Activated naive CD8-positive, alpha-beta T cell treated with anti-CD3 and anti-CD28 coated beads for 36 hours (primary cell): ENCODE measurements around the gene STARD8. TPM values are rescaled to one million over a fixed set of nuclear protein-coding genes. Genes with fewer than 3 reads are reported as not detected.
"Not testable (repeated sequence)": the region's sequence is repeated elsewhere in the genome, so short reads cannot be mapped to it uniquely, and the experiment has no call there.

Experiments
- DNase-seq: peaks from one replicate; pipeline ENCODE4 v3.0.0; 2021
- H3K27ac Mint-ChIP-seq: one replicate; pipeline ENCODE4 v1.8.0; 2022; ENCODE audit warnings: mild to moderate bottlenecking, moderate library complexity, mixed read lengths
- H3K27me3 Mint-ChIP-seq: one replicate; pipeline ENCODE4 v1.8.0; 2022; ENCODE audit warnings: mild to moderate bottlenecking, mixed read lengths
- H3K36me3 Mint-ChIP-seq: one replicate; pipeline ENCODE4 v1.8.0; 2021; ENCODE audit warnings: mild to moderate bottlenecking, mixed read lengths
- H3K4me1 Mint-ChIP-seq: one replicate; pipeline ENCODE4 v1.8.0; 2021; ENCODE audit warnings: mixed read lengths
- H3K4me3 Mint-ChIP-seq: one replicate; pipeline ENCODE4 v1.8.0; 2022; ENCODE audit warnings: mild to moderate bottlenecking, moderate library complexity, mixed read lengths
- H3K9me3 Mint-ChIP-seq: one replicate; pipeline ENCODE4 v1.8.0; 2022; ENCODE audit warnings: mixed read lengths
- total RNA-seq, 2 experiments: library from RNA; stranded (reverse); gene quantifications; one replicate each; pipeline ENCODE4 v1.2.3, GENCODE V29; 2021

Gene STARD8
- total RNA-seq, 2 experiments from 2014 or later, result 0.31 to 0.50 TPM

- no peak for DNase-seq
- H3K27ac Mint-ChIP-seq, result no peak overlapping the region
- H3K4me3 Mint-ChIP-seq, result no peak overlapping the region
- H3K4me1 Mint-ChIP-seq, result no peaks in the 10 kb centered on the region
- no peaks in the 10 kb centered on the region for H3K36me3 Mint-ChIP-seq
- H3K27me3 Mint-ChIP-seq, result no peaks in the 10 kb centered on the region
- H3K9me3 Mint-ChIP-seq, result no peaks in the 10 kb centered on the region
Observed at GRCh38 chrX:68650491-68650890, 3.0 kb downstream of the STARD8 start.

- DNase-seq, result no peak
- Mint-ChIP-seq H3K4me3 (no peak overlapping the region), H3K36me3 (no peaks in the 10 kb centered on the region), H3K27me3 (no peaks in the 10 kb centered on the region), H3K4me1 (no peaks in the 10 kb centered on the region), H3K9me3 (no peaks in the 10 kb centered on the region), H3K27ac (no peak overlapping the region)
Observed at GRCh38 chrX:68651110-68651509, 3.6 kb downstream of the STARD8 start.

DNA sequence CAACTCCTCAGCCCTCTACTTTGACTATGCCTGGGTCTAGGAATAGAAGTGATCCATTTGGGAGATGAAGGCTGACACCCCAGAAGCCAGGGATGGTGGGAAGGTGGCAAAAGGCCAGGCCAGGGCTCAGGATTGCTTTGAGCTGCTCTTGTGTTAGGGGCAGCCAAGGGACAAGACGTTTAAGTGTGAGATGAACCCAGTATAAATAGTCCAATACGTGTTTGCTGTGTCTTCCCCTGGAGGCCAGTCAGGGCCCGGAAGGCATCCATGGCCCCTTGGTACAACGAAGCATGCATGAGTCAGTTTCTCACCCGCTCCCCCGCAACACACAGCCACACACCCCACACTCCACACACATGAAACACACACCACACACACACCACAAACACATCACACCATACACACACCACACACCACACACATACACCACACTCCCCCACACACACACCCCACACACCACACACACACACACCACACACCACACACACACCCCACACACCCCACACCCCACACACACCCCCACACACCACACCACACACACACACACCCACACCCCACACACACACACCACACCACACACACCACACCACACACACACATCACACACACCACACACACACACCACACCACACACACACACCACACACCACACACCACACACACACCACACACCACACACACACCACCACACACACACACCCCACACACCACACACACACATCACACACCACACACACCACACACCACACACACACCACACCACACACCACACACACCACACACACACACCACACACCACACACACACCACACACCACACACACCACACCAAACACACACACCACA is 5.1 kb downstream of the STARD8 start:
- no peak overlapping the region for H3K27ac Mint-ChIP-seq
- no peaks in the 10 kb centered on the region for H3K9me3 Mint-ChIP-seq
- no peaks in the 10 kb centered on the region for H3K36me3 Mint-ChIP-seq
- no peaks in the 10 kb centered on the region for H3K27me3 Mint-ChIP-seq
- H3K4me3 Mint-ChIP-seq, result no peak overlapping the region
- no peak for DNase-seq
- no peaks in the 10 kb centered on the region for H3K4me1 Mint-ChIP-seq

DNA sequence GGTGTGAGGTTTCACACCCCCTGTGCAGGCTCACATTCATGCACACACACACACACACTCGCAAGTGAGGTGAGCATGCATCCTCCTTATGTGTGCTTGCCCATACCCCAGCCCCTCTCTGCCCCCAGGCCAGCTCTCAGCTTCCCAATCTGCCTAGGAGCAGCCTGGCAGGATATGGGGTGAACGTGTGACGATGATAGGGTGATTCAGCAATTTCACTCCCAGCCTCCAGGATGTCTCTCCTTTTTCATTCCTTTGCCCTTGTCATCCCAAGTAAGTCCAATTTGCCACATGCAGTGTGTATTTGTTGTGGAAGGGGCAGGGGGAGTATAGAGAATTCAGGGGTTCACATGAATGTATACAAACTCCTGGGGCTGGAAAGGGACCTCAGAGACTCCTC is 7.2 kb downstream of the STARD8 start:
- Mint-ChIP-seq H3K4me1 (no peaks in the 10 kb centered on the region), H3K27me3 (no peaks in the 10 kb centered on the region)

DNA sequence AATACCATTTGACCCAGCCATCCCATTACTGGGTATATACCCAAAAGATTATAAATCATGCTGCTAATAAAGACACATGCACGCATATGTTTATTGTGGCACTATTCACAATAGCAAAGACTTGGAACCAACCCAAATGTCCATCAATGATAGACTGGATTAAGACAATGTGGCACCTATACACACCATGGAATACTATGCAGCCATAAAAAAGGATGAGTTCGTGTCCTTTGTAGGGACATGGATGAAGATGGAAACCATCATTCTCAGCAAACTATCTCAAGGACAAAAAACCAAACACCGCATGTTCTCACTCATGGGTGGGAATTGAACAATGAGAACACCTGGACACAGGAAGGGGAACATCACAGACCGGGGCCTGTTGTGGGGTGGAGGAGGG is 9.0 kb downstream of the STARD8 start:
- not testable (repeated sequence) for DNase-seq, H3K4me1 Mint-ChIP-seq, H3K9me3 Mint-ChIP-seq, H3K36me3 Mint-ChIP-seq, H3K27ac Mint-ChIP-seq, H3K4me3 Mint-ChIP-seq, H3K27me3 Mint-ChIP-seq

More for the DNA sequence above, 7.2 kb downstream of the STARD8 start:
- no peaks in the 10 kb centered on the region for H3K36me3 Mint-ChIP-seq
- DNase-seq, result no peak
- no peaks in the 10 kb centered on the region for H3K9me3 Mint-ChIP-seq
- no peak overlapping the region for H3K4me3 Mint-ChIP-seq
- no peak overlapping the region for H3K27ac Mint-ChIP-seq

DNA sequence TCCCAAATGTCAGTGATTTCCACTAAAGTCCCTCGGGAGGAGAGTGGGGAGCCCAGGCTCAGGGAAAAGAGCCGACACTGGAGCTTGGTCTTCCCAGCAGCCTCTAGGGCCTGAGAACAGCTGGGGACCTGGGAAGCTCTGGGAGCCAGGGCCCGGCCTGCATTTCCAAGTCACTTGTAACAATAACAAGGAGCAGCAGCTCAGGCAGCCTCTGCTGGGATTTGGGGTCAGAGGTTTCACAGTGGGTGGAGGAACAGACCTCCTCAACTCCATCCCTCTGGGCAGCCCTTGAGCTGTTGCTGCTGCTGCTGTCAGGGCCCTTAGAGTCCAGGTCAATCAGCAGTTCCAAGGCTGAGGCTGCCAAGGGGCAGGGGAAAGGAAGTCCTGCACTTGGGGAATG is 11.1 kb downstream of the STARD8 start:
- DNase-seq, result no peak
- no peak overlapping the region for H3K27ac Mint-ChIP-seq
- no peaks in the 10 kb centered on the region for H3K9me3 Mint-ChIP-seq
- peaks cover 4% of the 10 kb centered on the region for H3K27me3 Mint-ChIP-seq
- H3K4me3 Mint-ChIP-seq, result no peak overlapping the region
- no peaks in the 10 kb centered on the region for H3K4me1 Mint-ChIP-seq
- H3K36me3 Mint-ChIP-seq, result no peaks in the 10 kb centered on the region

GRCh38 chrX:68659385-68659784 is 11.9 kb downstream of the STARD8 start:
- H3K27ac Mint-ChIP-seq, result no peak overlapping the region
- no peaks in the 10 kb centered on the region for H3K9me3 Mint-ChIP-seq
- no peaks in the 10 kb centered on the region for H3K4me1 Mint-ChIP-seq
- H3K4me3 Mint-ChIP-seq, result no peak overlapping the region
- DNase-seq, result no peak
- H3K27me3 Mint-ChIP-seq, result peaks cover 4% of the 10 kb centered on the region
- no peaks in the 10 kb centered on the region for H3K36me3 Mint-ChIP-seq

- Mint-ChIP-seq H3K9me3 (no peaks in the 10 kb centered on the region), H3K27me3 (peaks cover 4% of the 10 kb centered on the region), H3K4me3 (no peak overlapping the region), H3K27ac (no peak overlapping the region), H3K4me1 (no peaks in the 10 kb centered on the region), H3K36me3 (no peaks in the 10 kb centered on the region)
- DNase-seq, result no peak
Observed at GRCh38 chrX:68659786-68660185, 12.3 kb downstream of the STARD8 start.

DNA sequence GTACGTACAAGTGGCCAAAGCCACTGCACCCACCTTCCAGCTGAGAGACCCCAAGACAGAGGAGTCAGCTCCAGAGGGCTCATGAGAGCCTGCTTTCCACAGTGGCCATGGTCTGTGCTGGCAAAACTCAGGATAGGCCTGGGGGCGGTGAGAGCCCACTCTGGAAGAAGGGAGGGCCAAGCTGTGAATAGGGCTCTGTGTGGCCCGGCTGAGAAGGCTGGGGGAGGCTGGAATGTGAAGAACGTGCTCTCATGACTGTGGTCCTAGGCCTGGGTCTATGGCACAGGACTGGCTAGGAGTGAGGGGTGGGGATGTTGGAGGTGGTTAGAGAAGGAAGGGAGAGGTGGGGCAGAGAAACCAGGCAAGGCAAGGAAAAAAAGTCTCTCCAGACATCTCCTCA is 13.3 kb downstream of the STARD8 start:
- Mint-ChIP-seq H3K36me3 (no peaks in the 10 kb centered on the region), H3K4me1 (no peaks in the 10 kb centered on the region), H3K9me3 (no peaks in the 10 kb centered on the region), H3K27ac (no peak overlapping the region), H3K27me3 (peaks cover 4% of the 10 kb centered on the region), H3K4me3 (no peak overlapping the region)
- DNase-seq, result no peak

GRCh38 chrX:68665502-68665901 is 18.0 kb downstream of the STARD8 start:
- DNase-seq, result no peak
- Mint-ChIP-seq H3K27ac (no peak overlapping the region), H3K4me3 (no peak overlapping the region), H3K4me1 (no peaks in the 10 kb centered on the region), H3K27me3 (peaks cover 4% of the 10 kb centered on the region), H3K9me3 (no peaks in the 10 kb centered on the region), H3K36me3 (no peaks in the 10 kb centered on the region)

- no peak for DNase-seq
- H3K27ac Mint-ChIP-seq, result no peak overlapping the region
- no peaks in the 10 kb centered on the region for H3K36me3 Mint-ChIP-seq
- peaks cover 4% of the 10 kb centered on the region for H3K27me3 Mint-ChIP-seq
- no peaks in the 10 kb centered on the region for H3K4me1 Mint-ChIP-seq
- H3K9me3 Mint-ChIP-seq, result no peaks in the 10 kb centered on the region
- H3K4me3 Mint-ChIP-seq, result no peak overlapping the region
Observed at GRCh38 chrX:68666580-68666979, 19.1 kb downstream of the STARD8 start.

- Mint-ChIP-seq H3K9me3 (no peaks in the 10 kb centered on the region), H3K27me3 (no peaks in the 10 kb centered on the region), H3K4me1 (no peaks in the 10 kb centered on the region), H3K4me3 (no peak overlapping the region), H3K36me3 (no peaks in the 10 kb centered on the region), H3K27ac (no peak overlapping the region)
- no peak for DNase-seq
Observed at GRCh38 chrX:68669094-68669860, 21.8 kb downstream of the STARD8 start.

DNA sequence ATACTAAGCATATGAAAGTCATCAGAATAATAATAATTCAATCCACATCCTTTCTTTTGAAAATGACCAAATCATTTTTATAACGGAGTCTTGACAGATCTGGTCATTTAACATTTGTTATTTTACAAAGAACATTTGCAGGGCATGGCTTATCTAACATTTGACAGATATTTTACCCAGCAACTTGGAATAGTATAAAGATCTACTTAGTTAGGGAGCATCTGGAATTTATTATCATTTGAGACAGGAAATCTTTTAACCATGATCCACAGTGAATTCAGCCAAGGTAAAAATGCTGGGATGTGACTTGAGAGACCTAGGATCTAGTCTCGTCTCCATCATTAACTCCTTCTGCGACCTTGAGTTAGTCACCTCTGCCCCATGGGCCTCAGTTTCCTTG is 22.4 kb downstream of the STARD8 start:
- Mint-ChIP-seq H3K27ac (no peak overlapping the region), H3K36me3 (no peaks in the 10 kb centered on the region), H3K9me3 (no peaks in the 10 kb centered on the region), H3K4me1 (no peaks in the 10 kb centered on the region), H3K27me3 (no peaks in the 10 kb centered on the region), H3K4me3 (no peak overlapping the region)
- no peak for DNase-seq

DNA sequence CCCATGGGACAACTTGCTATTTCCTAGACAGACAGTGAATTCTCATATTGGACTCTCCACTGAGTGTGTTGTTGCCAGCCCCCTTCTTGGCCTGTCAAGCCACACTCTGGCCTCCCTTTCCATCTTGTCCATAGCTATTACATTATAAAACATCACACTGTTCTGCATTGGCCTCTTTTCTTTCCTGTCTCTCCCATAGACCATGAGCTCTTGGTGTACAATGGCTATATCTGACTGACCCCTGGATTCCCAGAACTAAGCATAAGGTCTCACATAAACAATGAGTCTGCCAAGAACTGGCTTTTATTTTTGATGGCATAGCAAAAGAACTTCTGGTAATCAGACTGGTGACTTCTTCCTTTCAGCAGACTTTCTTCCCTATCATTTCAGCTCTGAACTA is 23.8 kb downstream of the STARD8 start:
- no peaks in the 10 kb centered on the region for H3K4me1 Mint-ChIP-seq
- H3K27ac Mint-ChIP-seq, result no peak overlapping the region
- no peak for DNase-seq
- H3K4me3 Mint-ChIP-seq, result no peak overlapping the region
- no peaks in the 10 kb centered on the region for H3K27me3 Mint-ChIP-seq
- no peaks in the 10 kb centered on the region for H3K9me3 Mint-ChIP-seq
- no peaks in the 10 kb centered on the region for H3K36me3 Mint-ChIP-seq

DNA sequence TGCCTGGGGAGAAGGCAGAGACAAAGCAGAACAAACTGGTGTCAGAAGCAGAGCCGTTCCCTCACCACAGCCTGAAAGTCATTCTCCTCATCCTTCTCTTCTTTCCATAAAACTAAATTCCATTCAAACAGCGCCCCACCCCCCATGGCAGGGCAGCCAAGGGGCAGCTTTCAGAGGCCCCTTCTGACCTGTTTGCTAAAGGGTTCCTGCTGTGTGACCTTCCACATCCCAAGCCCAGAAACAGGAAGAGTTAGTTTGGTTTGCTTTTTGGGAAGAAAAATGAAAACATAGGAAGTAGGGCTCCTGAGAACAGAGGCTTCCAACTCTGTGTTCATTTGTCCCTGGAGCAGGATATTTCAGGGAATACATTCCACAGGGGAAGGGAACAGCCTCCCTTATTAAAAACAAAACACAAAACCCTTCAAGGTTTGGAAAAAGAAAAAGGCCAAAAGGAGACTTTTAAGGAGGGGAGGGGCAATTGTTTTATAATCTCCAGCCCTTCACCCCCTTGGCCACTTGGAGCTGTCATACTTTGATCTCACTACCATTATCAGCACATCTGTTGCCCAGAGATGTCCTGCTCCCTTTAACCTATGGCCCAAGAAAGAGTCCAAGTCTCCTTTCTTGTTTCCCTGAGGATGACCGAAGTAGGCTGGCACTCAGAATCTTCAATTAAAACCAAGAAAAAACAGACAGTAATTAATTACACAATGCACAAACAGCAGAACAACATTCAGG is 25.3 kb downstream of the STARD8 start:
- no peaks in the 10 kb centered on the region for H3K36me3 Mint-ChIP-seq
- no peak for DNase-seq
- no peaks in the 10 kb centered on the region for H3K27me3 Mint-ChIP-seq

More for the DNA sequence above, 25.3 kb downstream of the STARD8 start:
- no peak overlapping the region for H3K27ac Mint-ChIP-seq
- no peaks in the 10 kb centered on the region for H3K9me3 Mint-ChIP-seq
- H3K4me3 Mint-ChIP-seq, result no peak overlapping the region
- H3K4me1 Mint-ChIP-seq, result no peaks in the 10 kb centered on the region
